GM12874 (cell line): Measurements from ENCODE around the gene ZNF74.

Experiments used
- TF ChIP-seq, protein P1 (sequence below): IDR thresholded peaks from 2 replicates; pipeline ENCODE4 v1.5.1; 2011; ENCODE audit warnings: low read depth, mild to moderate bottlenecking, control low read depth, low read length, moderate library complexity; ENCODE audit not compliant: insufficient read depth

Gene ZNF74

DNA sequence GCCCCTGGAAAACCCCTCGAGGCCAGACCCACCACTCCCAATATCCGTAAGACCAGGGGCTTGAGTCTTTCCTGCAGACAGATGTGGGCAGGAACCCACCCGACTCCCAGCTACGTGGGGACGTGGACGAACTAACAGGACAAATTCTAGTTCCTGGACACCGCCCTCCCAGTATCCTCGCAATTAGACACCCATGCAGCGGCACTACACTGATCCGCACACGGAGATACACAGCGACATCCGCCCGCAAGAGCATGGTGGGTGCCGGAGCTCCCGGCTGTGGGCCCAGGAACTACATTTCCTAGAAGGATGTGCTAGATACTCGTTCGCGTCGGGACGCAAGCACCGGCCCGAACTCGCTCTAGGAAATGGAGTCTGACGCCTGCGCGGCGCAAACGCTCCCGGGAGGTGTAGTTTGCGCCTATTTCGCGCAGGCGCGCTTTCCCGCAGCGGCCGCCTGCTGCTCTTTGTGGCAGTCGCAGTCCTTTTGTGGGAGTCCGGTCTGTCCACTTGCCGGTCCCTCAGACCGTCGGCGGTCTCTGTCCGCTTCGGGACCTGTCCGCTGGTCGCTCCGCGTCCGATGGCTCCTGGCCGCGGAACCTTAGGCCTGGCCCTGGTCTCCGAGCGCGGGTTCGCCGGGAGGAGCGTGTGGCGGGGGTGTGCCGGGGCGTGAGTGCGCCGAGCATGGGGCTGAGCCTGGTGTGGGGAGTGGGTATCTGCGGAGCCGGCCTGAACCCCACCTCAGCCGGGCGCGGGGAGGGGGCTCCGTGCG lies at the start of gene ZNF74:
Gene ZNF74 (plus strand): TSS at position 447 of the 772 bp plus-strand sequence. CDS start 478 bp downstream, outside the sequence.
- TF ChIP-seq, protein P1, sequence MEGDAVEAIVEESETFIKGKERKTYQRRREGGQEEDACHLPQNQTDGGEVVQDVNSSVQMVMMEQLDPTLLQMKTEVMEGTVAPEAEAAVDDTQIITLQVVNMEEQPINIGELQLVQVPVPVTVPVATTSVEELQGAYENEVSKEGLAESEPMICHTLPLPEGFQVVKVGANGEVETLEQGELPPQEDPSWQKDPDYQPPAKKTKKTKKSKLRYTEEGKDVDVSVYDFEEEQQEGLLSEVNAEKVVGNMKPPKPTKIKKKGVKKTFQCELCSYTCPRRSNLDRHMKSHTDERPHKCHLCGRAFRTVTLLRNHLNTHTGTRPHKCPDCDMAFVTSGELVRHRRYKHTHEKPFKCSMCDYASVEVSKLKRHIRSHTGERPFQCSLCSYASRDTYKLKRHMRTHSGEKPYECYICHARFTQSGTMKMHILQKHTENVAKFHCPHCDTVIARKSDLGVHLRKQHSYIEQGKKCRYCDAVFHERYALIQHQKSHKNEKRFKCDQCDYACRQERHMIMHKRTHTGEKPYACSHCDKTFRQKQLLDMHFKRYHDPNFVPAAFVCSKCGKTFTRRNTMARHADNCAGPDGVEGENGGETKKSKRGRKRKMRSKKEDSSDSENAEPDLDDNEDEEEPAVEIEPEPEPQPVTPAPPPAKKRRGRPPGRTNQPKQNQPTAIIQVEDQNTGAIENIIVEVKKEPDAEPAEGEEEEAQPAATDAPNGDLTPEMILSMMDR, result no peak

- TF ChIP-seq, protein P1, result no peak
These were observed 39.5 kb upstream of the ZNF74 start for GRCh38 chr22:20354238-20354975.

GRCh38 chr22:20378110-20378509 lies 15.8 kb upstream of the ZNF74 start:
- TF ChIP-seq, protein P1, result no peak

GRCh38 chr22:20380486-20380885 lies 13.5 kb upstream of the ZNF74 start:
- TF ChIP-seq, protein P1, result no peak

DNA sequence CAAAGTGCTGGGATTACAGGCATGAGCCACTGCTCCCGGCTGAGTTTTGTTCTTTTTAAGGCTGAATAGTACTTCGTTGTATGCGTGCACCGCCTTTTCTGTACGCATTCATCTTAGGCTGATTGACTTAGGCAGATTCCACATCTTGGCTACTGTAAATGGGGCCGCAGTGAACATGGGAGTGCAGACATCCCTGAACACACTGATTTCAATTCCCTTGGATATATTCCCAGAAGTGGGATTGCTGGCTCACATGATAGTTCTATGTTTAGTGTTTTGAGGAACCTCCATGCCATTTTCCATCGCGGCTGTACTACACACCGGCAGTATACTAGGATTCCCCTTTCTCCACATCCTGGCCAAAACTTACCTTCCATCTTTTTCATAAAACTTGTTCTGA lies 10.4 kb upstream of the ZNF74 start:
- TF ChIP-seq, protein P1, result no peak

DNA sequence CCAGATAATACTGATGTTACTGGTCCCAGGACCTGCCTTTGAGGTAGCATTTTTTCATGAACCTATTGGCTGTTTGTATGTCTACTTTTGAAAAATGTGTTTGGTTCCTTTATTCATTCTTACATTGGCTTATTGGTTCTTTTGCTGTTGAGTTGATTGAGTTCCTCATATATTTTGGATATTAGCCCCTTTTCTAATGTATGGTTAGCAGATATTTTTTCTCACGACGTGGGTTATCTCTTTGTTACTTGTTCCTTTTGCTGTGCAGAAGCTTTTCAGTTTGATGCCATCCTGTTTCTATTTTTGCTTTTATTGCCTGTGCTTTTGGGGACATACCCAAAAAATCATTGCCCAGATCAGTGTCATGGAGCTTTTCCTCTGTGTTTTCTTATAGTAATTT lies 9.8 kb upstream of the ZNF74 start:
- TF ChIP-seq, protein P1, result no peak

DNA sequence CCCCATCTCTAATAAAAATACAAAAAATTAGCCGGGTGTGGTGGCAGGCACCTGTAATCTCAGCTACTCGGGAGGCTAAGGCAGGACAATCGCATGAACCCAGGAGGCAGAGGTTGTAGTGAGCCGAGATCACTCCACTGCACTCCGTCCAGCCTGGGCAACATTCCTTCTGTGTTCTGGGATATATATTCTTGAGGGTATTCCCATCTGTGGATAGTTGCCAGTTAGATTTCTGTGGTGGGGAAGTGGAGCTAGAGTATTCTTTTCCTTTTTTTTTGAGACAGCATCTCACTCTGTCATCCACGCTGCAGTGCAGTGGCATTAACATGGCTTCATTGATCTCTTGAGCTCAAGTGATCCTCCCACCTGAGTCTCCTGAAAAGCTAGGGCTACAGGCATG lies 9.1 kb upstream of the ZNF74 start:
- TF ChIP-seq, protein P1, result no peak
